ENCODE results near the gene ARHGEF19. TPM values are rescaled to one million over a fixed set of nuclear protein-coding genes. Genes with fewer than 3 reads are reported as not detected.

Gene ARHGEF19
- total and polyA plus RNA-seq, 9 of the 15 experiments (the other 6 are each of a cell fraction or from before 2014, with no cell fraction given) = 0.73 to 21.0 (median 5.2) TPM

- in situ Hi-C loops (cut with MboI) = no loop called here
- ATAC-seq = no peak
These were observed 19.9 kb upstream of the ARHGEF19 start for GRCh38 chr1:16232316-16232710.

More at GRCh38 chr1:16232316-16232710, 19.9 kb upstream of the ARHGEF19 start:
- Histone ChIP-seq H2AFZ (ENCODE audit: low read depth, low read length) (no peak overlapping the region), H3K4me1 (replicated peaks in 1 of 2; ENCODE audit: control insufficient read depth in 2 of 2, insufficient read depth in 2 of 2, low read length in 2 of 2) (peaks cover 53 to 60% of the 10 kb centered on the region in 2 experiments; a peak in 4 of 5 replicates), H3K27ac (ENCODE audit: extremely low read depth, low read depth, low read length) (peak overlapping the region; percentile 25; the same call in 1 of the 3 replicates), H3K9ac (ENCODE audit: insufficient read depth in 1 of 2, low read depth in 2 of 2, low read length in 2 of 2) (peak overlapping the region; percentile 0 to 53; a peak in 2 of 4 replicates), H4K20me1 (replicated peaks; ENCODE audit: control insufficient read depth, insufficient read depth, low read length) (no peaks in the 10 kb centered on the region), H3K4me2 (ENCODE audit: insufficient read depth, low read length) (peak overlapping the region; percentile 69; the same call in 1 of the 2 replicates), H3K9me3 (replicated peaks; ENCODE audit: control insufficient read depth, insufficient read depth, low read depth, low read length) (0 out of 2 replicates have a peak, but pooled peaks cover 3% of the 10 kb centered on the region), H3K4me3 (no peak overlapping the region), H3K27me3 (ENCODE audit: control insufficient read depth in 2 of 2, insufficient read depth in 2 of 2, low read length in 2 of 2) (no peaks in the 10 kb centered on the region), H3K36me3 (ENCODE audit: control insufficient read depth, insufficient read depth, low read length) (peaks cover 21% of the 10 kb centered on the region; the same call in 2 of the 3 replicates), H3K79me2 (ENCODE audit: control insufficient read depth, insufficient read depth, low read length) (peaks cover 12% of the 10 kb centered on the region), H3K9me1 (ENCODE audit: control insufficient read depth, insufficient read depth, low read length) (peaks cover 8% of the 10 kb centered on the region)
- WGBS (ENCODE audit: insufficient coverage, low coverage, missing lambda C conversion rate) = 93% methylated on average over 5 of the region's 5 CpGs
- FAIRE-seq (no peak), DNase-seq (ENCODE audit: extremely low read depth in 1 of 4, low spot score in 3 of 4) (no peak)
- intact Hi-C loops (cut with micrococcal nuclease) = no loop called here
- TF ChIP-seq ZNF263 (CRISPR knock-in tag; IDR thresholded peaks at IDR 0.05; ENCODE audit: borderline replicate concordance) (peak; percentile 57; the same call in 1 of the 2 replicates), ZNF511 (CRISPR knock-in tag; IDR thresholded peaks at IDR 0.05) (0 out of 2 replicates have a peak, but pooled peaks have one; percentile 23), E2F4 (CRISPR knock-in tag; IDR thresholded peaks at IDR 0.05; ENCODE audit: low read depth) (no peak)
- CTCF ChIA-PET (ENCODE audit: low intra/inter-chr PET ratio) = no interaction called here
- no TSS peak for BruUV-seq (replicated peaks)
- POLR2A ChIA-PET = interaction anchor here (1.2 to 2.2 kb wide), 2 partner anchors 9 to 16 kb away, joined by 6 to 9 read pairs; no protein-coding TSS in a partner anchor

Data from K562 (cell line).